Chondrocyte (in vitro differentiated cells): Measurements from ENCODE around the gene ASPRV1. TPM values are rescaled to one million over a fixed set of nuclear protein-coding genes. Genes with fewer than 3 reads are reported as not detected.

Source experiments
- DNase-seq: peaks from one replicate; pipeline ENCODE4 v3.0.0; 2021; ENCODE audit warnings: mixed read lengths, low spot score
- H3K27ac Mint-ChIP-seq: one replicate; pipeline ENCODE4 v1.8.0; 2021; ENCODE audit warnings: mild to moderate bottlenecking, moderate library complexity, mixed read lengths; ENCODE audit not compliant: unreplicated experiment
- H3K27me3 Mint-ChIP-seq: 2 replicates; pipeline ENCODE4 v1.8.0; 2021; ENCODE audit warnings: low read depth, mixed read lengths
- H3K36me3 Mint-ChIP-seq: 2 replicates; pipeline ENCODE4 v1.8.0; 2021; ENCODE audit warnings: low read depth, mixed read lengths
- H3K4me1 Mint-ChIP-seq: 2 replicates; pipeline ENCODE4 v1.8.0; 2021; ENCODE audit warnings: low read depth, mild to moderate bottlenecking, mixed read lengths
- H3K4me3 Mint-ChIP-seq: one replicate; pipeline ENCODE4 v1.8.0; 2021; ENCODE audit warnings: mild to moderate bottlenecking, moderate library complexity, mixed read lengths; ENCODE audit not compliant: unreplicated experiment
- H3K9me3 Mint-ChIP-seq: 2 replicates; pipeline ENCODE4 v1.8.0; 2021; ENCODE audit warnings: low read depth, mixed read lengths
- long read RNA-seq: library from polyadenylated mRNA; stranded (forward); transcript quantifications from one replicate; pipeline ENCODE4 v2.0.0, GENCODE V29; 2021
- total RNA-seq: library from RNA; stranded (reverse); gene quantifications from 3 replicates; pipeline ENCODE4 v1.2.1, GENCODE V29; 2021
- TF ChIP-seq, protein P1 (sequence below): fragments of 200-600 bp; sonication (generic); IDR thresholded peaks from 2 replicates; pipeline ENCODE4 v1.5.0; 2021; ENCODE audit warnings: antibody characterized with exemption, mild to moderate bottlenecking, moderate library complexity

ASPRV1 gene
- total RNA-seq: 0.21 to 1.2 TPM (median 0.35 TPM) in 3 replicates
- long read RNA-seq: 0 reads

DNA sequence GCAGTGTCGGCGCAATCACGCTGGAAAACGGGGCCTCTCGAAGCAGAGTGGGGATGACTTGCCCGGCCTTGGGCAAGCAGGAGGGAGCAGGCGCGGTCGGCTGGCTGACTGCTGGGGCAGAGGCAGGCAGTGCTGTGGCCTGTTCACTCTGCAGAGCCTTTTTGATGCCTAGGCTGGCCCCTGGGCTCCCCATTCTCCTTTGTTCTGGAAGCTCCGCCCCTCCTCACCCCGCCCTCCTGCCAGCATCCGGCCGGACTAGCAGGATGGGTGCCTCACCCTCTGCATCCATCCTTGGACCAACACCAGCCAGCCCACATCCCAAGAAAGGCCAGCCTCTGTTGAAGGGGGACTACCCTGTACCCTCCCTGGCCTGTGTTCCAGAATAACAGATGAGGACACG, at the start of gene ASPRV1:
TSS of gene ASPRV1 (minus strand) at position 136 of the 400 bp plus-strand sequence. CDS start 195 bp downstream, outside the sequence.
- no peak within 1 kb of the TSS for H3K4me3 Mint-ChIP-seq
- H3K4me1 Mint-ChIP-seq: peaks cover 3% of the 10 kb centered on the region
- DNase-seq: no peak
- H3K27me3 Mint-ChIP-seq: peaks cover 22% of the 10 kb centered on the region
- H3K27ac Mint-ChIP-seq: no peak within 1 kb of the TSS
- TF ChIP-seq, protein P1, sequence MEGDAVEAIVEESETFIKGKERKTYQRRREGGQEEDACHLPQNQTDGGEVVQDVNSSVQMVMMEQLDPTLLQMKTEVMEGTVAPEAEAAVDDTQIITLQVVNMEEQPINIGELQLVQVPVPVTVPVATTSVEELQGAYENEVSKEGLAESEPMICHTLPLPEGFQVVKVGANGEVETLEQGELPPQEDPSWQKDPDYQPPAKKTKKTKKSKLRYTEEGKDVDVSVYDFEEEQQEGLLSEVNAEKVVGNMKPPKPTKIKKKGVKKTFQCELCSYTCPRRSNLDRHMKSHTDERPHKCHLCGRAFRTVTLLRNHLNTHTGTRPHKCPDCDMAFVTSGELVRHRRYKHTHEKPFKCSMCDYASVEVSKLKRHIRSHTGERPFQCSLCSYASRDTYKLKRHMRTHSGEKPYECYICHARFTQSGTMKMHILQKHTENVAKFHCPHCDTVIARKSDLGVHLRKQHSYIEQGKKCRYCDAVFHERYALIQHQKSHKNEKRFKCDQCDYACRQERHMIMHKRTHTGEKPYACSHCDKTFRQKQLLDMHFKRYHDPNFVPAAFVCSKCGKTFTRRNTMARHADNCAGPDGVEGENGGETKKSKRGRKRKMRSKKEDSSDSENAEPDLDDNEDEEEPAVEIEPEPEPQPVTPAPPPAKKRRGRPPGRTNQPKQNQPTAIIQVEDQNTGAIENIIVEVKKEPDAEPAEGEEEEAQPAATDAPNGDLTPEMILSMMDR: no peak
- H3K9me3 Mint-ChIP-seq: no peaks in the 10 kb centered on the region
- no peaks in the 10 kb centered on the region for H3K36me3 Mint-ChIP-seq

- H3K4me1 Mint-ChIP-seq: peaks cover 5% of the 10 kb centered on the region
- TF ChIP-seq, protein P1: no peak
- no peak overlapping the region for H3K27ac Mint-ChIP-seq
- H3K27me3 Mint-ChIP-seq: no peaks in the 10 kb centered on the region
- H3K36me3 Mint-ChIP-seq: peaks cover 2% of the 10 kb centered on the region
- no peak overlapping the region for H3K4me3 Mint-ChIP-seq
- DNase-seq: no peak
- no peaks in the 10 kb centered on the region for H3K9me3 Mint-ChIP-seq
Measured at GRCh38 chr2:70010576-70011111, 49.2 kb upstream of the ASPRV1 start.

GRCh38 chr2:70009762-70010575, 48.5 kb upstream of the ASPRV1 start:
- H3K9me3 Mint-ChIP-seq: no peaks in the 10 kb centered on the region
- peaks cover 7% of the 10 kb centered on the region for H3K4me1 Mint-ChIP-seq
- H3K27ac Mint-ChIP-seq: no peak overlapping the region
- TF ChIP-seq, protein P1: no peak
- H3K4me3 Mint-ChIP-seq: no peak overlapping the region
- peaks cover 2% of the 10 kb centered on the region for H3K36me3 Mint-ChIP-seq
- no peak for DNase-seq
- H3K27me3 Mint-ChIP-seq: no peaks in the 10 kb centered on the region

GRCh38 chr2:70008290-70008689, 46.9 kb upstream of the ASPRV1 start:
- Mint-ChIP-seq H3K9me3 (no peaks in the 10 kb centered on the region), H3K4me1 (peaks cover 7% of the 10 kb centered on the region), H3K27me3 (no peaks in the 10 kb centered on the region), H3K36me3 (peaks cover 2% of the 10 kb centered on the region), H3K27ac (no peak overlapping the region), H3K4me3 (no peak overlapping the region)
- no peak for DNase-seq
- TF ChIP-seq, protein P1: no peak

GRCh38 chr2:70007151-70007550, 45.7 kb upstream of the ASPRV1 start:
- Mint-ChIP-seq H3K36me3 (peaks cover 2% of the 10 kb centered on the region), H3K27ac (no peak overlapping the region), H3K4me1 (peaks cover 7% of the 10 kb centered on the region), H3K9me3 (no peaks in the 10 kb centered on the region), H3K27me3 (no peaks in the 10 kb centered on the region), H3K4me3 (no peak overlapping the region)
- no peak for DNase-seq
- TF ChIP-seq, protein P1: no peak
